Vagina (tissue), 2 donors: ENCODE data around the gene ACTL8. TPM values are rescaled to one million over a fixed set of nuclear protein-coding genes. Genes with fewer than 3 reads are reported as not detected.

ENCODE experiments used
- DNase-seq, 2 donors: peaks; one replicate each; pipeline ENCODE4 v3.0.0-alpha.2; 2017; ENCODE audit errors: extremely low spot score in 2 of 2
- H3K27ac ChIP-seq: fragments of 200-600 bp; sonication (generic); one replicate; pipeline ENCODE4 v1.5.1; 2019
- H3K27me3 ChIP-seq: fragments of 200-600 bp; sonication (generic); one replicate; pipeline ENCODE4 v1.5.1; 2019
- H3K36me3 ChIP-seq, 2 donors: fragments of 200-600 bp; sonication (generic); one replicate each; pipeline ENCODE4 v1.5.1; 2017 to 2019
- H3K4me1 ChIP-seq: fragments of 200-600 bp; sonication (generic); one replicate; pipeline ENCODE4 v1.5.1; 2019
- H3K4me3 ChIP-seq, 2 donors: fragments of 200-600 bp; sonication (generic); 1 replicate in 1 of 2; 2 replicates in 1 of 2; pipeline ENCODE4 v1.5.1; 2016 to 2019
- H3K9me3 ChIP-seq: fragments of 200-600 bp; sonication (generic); one replicate; pipeline ENCODE4 v1.5.1; 2019
- POLR2A ChIP-seq, 2 donors: fragments of 450-650 bp; IDR thresholded peaks; one replicate each; pipeline ENCODE4 v1.6.1; 2017; ENCODE audit warnings: antibody characterized with exemption in 2 of 2, mild to moderate bottlenecking in 2 of 2, moderate library complexity in 2 of 2
- POLR2AphosphoS5 ChIP-seq, 2 donors: sonication (generic); formaldehyde crosslinking; IDR thresholded peaks; one replicate each; pipeline ENCODE4 v1.9.0; 2017; ENCODE audit warnings: antibody characterized with exemption in 2 of 2, mild to moderate bottlenecking in 2 of 2, low read depth in 1 of 2; ENCODE audit not compliant: insufficient read depth in 1 of 2
- intact Hi-C: fragments of 100-400 bp; cut with DNase I; formaldehyde crosslinking; loops from one replicate; pipeline ENCODE4 v1.15.1; 2023
- total RNA-seq: library from RNA; depleted of rRNA; stranded (reverse); fragments of >200 nt; gene quantifications from one replicate; pipeline ENCODE4 v1.2.3, GENCODE V29; 2016
- TF ChIP-seq, protein P1 (sequence below), 3 experiments: fragments of 450-650 bp in 2 of 3; fragments of 200-600 bp in 1 of 3; sonication (generic) in 1 of 3; IDR thresholded peaks; one replicate each; pipeline ENCODE4 v1.5.1; 2017 to 2019; ENCODE audit warnings: antibody characterized with exemption in 3 of 3, mild to moderate bottlenecking in 2 of 3, moderate library complexity in 2 of 3

ACTL8 gene
- total RNA-seq, 1 donor from 2014 or later, result not detected

DNA sequence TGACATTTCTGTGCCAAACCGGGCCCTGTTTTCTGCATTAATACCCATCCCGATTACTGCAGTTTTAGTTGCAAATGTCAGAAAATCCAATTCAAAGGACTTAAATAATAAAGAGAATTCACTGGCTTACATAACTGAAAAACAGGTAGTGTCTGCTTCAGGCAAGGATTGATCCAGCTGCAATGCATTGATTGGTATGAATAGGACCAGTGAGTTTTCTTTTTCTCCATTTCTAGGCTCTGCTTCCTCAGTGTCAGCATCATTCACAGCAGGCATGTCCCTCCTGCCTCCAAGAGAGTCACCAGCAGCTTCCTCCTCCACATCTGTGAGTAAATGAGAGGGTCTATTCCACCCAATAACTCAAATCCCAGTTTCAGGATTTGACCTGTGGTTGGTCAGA, 33.7 kb upstream of the ACTL8 start:
- H3K36me3 ChIP-seq, result no peaks in the 10 kb centered on the region
- no peak for DNase-seq
- H3K4me1 ChIP-seq, result no peaks in the 10 kb centered on the region
- no peak overlapping the region for H3K27ac ChIP-seq
- intact Hi-C loops, result no loop called here
- H3K9me3 ChIP-seq, result no peaks in the 10 kb centered on the region
- no peaks in the 10 kb centered on the region for H3K27me3 ChIP-seq
- no peak for TF ChIP-seq POLR2AphosphoS5 (IDR thresholded peaks at IDR 0.05; ENCODE audit: insufficient read depth in 1 of 2, low read depth in 1 of 2)
- TF ChIP-seq, protein P1, sequence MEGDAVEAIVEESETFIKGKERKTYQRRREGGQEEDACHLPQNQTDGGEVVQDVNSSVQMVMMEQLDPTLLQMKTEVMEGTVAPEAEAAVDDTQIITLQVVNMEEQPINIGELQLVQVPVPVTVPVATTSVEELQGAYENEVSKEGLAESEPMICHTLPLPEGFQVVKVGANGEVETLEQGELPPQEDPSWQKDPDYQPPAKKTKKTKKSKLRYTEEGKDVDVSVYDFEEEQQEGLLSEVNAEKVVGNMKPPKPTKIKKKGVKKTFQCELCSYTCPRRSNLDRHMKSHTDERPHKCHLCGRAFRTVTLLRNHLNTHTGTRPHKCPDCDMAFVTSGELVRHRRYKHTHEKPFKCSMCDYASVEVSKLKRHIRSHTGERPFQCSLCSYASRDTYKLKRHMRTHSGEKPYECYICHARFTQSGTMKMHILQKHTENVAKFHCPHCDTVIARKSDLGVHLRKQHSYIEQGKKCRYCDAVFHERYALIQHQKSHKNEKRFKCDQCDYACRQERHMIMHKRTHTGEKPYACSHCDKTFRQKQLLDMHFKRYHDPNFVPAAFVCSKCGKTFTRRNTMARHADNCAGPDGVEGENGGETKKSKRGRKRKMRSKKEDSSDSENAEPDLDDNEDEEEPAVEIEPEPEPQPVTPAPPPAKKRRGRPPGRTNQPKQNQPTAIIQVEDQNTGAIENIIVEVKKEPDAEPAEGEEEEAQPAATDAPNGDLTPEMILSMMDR (IDR thresholded peaks at IDR 0.05), result no peak
- TF ChIP-seq POLR2A (IDR thresholded peaks at IDR 0.05), result no peak
- H3K4me3 ChIP-seq, result no peak overlapping the region

DNA sequence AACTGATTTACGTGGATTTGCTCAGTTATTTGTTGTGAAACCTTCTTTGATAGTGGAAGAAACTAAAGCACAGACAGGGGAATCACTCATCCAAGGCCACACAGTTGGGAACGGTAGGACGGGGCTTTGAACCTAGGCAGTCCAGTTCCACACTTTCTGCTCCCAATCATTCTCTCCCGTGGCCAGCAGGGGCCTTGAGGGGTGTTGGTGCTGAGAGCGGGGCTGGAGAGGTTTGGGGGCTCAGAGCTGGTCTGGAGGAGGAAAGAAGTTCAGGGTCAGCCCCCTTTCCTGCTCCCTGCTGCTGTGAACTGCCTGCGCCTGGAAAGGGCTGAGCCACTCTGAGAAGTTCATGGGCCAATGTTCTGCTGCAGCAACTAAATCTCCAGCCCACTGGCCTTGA, 31.4 kb upstream of the ACTL8 start:
- Histone ChIP-seq H3K4me3 (no peak overlapping the region), H3K4me1 (no peaks in the 10 kb centered on the region), H3K9me3 (no peaks in the 10 kb centered on the region), H3K27ac (no peak overlapping the region), H3K36me3 (no peaks in the 10 kb centered on the region), H3K27me3 (no peaks in the 10 kb centered on the region)
- intact Hi-C loops, result no loop called here
- TF ChIP-seq POLR2AphosphoS5 (IDR thresholded peaks at IDR 0.05; ENCODE audit: insufficient read depth in 1 of 2, low read depth in 1 of 2) (no peak), POLR2A (IDR thresholded peaks at IDR 0.05) (no peak)
- TF ChIP-seq, protein P1 (IDR thresholded peaks at IDR 0.05), result no peak
- DNase-seq, result no peak

DNA sequence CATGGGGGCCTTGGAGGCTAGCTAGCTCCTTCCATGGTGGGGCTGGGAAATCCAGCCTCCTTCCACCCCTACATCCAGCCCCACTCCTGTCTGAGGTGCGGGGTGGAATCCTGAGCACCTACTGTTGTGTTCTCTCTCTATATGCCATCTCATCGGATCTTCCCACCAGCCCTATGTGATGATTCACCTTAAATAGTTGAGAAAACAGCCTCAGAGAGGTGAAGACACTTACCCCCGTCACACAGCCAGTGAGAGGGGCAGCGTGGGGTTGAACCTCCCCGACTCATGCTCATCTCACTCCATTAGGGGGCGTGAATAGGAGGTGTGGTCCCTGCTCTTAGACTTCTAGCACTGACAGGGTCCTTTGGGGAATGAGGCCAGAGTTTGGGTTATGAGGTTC, 31.0 kb upstream of the ACTL8 start:
- H3K9me3 ChIP-seq, result no peaks in the 10 kb centered on the region
- no peaks in the 10 kb centered on the region for H3K36me3 ChIP-seq
- no peak for DNase-seq
- intact Hi-C loops, result no loop called here
- no peaks in the 10 kb centered on the region for H3K27me3 ChIP-seq
- TF ChIP-seq, protein P1 (IDR thresholded peaks at IDR 0.05), result no peak
- no peak for TF ChIP-seq POLR2AphosphoS5 (IDR thresholded peaks at IDR 0.05; ENCODE audit: insufficient read depth in 1 of 2, low read depth in 1 of 2)
- no peak for TF ChIP-seq POLR2A (IDR thresholded peaks at IDR 0.05)
- no peak overlapping the region for H3K27ac ChIP-seq
- H3K4me3 ChIP-seq, result no peak overlapping the region
- no peaks in the 10 kb centered on the region for H3K4me1 ChIP-seq

DNA sequence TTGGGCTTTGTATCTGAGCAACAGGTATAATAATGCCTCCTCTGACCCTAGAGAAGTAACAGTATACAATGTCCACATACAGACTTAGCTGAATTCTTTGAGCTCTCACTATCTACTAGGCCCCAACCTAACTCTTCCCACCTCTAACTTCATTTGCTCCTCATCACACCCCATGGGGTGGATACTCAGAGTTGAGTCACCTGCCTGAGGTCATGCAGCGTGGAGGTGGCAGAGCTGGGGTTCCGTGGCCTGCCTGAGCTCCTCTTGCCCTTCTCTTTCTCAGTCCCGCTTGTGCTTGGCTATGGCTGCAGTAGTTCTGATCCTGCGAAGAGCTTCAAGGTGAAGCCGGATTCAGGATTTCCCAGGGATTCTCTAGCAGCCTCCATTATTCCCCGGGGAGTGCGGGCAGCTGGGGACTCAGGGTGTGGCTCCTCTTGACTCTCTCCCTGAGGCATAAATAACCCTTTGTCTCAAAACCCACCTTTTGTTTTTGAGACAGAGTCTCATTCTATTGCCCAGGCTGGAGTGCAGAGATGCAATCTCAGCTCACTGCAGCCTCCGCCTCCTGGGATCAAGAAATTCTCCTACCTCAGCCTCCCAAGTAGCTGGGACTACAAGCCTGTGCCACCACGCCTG, 29.9 kb upstream of the ACTL8 start:
- H3K27ac ChIP-seq, result no peak overlapping the region
- H3K36me3 ChIP-seq, result no peaks in the 10 kb centered on the region
- TF ChIP-seq POLR2AphosphoS5 (IDR thresholded peaks at IDR 0.05; ENCODE audit: insufficient read depth in 1 of 2, low read depth in 1 of 2) (no peak), POLR2A (IDR thresholded peaks at IDR 0.05) (no peak)
- TF ChIP-seq, protein P1 (IDR thresholded peaks at IDR 0.05), result no peak
- intact Hi-C loops, result no loop called here
- H3K4me1 ChIP-seq, result no peaks in the 10 kb centered on the region
- no peak overlapping the region for H3K4me3 ChIP-seq
- H3K9me3 ChIP-seq, result no peaks in the 10 kb centered on the region
- no peak for DNase-seq
- H3K27me3 ChIP-seq, result no peaks in the 10 kb centered on the region

DNA sequence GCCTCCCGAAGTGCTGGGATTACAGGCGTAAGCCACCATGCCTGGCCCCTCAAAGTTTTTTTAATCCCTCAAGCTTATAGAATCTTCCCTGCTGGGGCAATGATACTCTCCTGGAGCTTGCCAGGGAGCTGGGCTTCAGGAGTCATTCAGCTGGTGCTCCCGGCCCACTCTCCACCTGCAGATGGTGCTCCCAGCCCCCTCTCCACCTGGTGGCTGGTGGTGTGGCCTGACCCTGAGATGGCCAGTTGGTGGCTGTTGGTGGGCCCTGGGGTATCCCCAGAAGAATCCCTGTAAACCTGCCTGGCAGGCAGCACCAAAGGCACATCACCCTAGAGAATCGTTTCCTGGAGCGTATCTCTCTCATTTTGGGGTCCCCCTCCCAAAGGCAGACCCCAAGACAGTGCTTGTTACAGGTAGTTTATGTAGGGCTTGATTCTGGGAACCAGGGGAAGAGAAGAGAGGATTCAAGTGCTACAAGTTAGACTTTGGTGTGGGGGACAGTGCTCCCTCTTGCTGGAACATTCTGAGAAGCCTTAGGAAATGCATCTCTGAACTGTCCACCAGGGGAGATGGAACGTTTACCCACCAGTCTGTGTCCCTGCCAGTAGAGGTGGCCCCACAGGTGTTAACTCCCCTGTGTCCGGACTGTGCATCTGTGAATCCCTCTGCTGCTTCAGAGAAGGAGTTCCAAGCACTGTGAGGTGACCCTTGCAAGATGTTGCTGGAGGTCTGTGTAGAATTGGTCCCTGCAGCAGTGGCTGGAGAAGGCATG, 29.1 kb upstream of the ACTL8 start:
- Histone ChIP-seq H3K27ac (no peak overlapping the region), H3K4me3 (no peak overlapping the region), H3K27me3 (no peaks in the 10 kb centered on the region), H3K4me1 (no peaks in the 10 kb centered on the region), H3K9me3 (no peaks in the 10 kb centered on the region), H3K36me3 (no peaks in the 10 kb centered on the region)
- TF ChIP-seq POLR2AphosphoS5 (IDR thresholded peaks at IDR 0.05; ENCODE audit: insufficient read depth in 1 of 2, low read depth in 1 of 2) (no peak), POLR2A (IDR thresholded peaks at IDR 0.05) (no peak)
- TF ChIP-seq, protein P1 (IDR thresholded peaks at IDR 0.05), result no peak
- no peak for DNase-seq
- intact Hi-C loops, result no loop called here
